Transverse colon (tissue), 4 donors: Measurements from ENCODE around the gene SH2D4B. TPM values are rescaled to one million over a fixed set of nuclear protein-coding genes. Genes with fewer than 3 reads are reported as not detected.

ENCODE experiments used
- DNase-seq: peaks from one replicate; pipeline ENCODE4 v3.0.0-alpha.2; 2019
- H3K27ac ChIP-seq, 4 donors: fragments of 200-600 bp; sonication (generic); 2 replicates each; pipeline ENCODE4 v1.5.1; 2016 to 2018; ENCODE audit warnings: inconsistent platforms in 4 of 4
- H3K27me3 ChIP-seq: fragments of 200-600 bp; sonication (generic); 2 replicates; pipeline ENCODE4 v1.5.1; 2017; ENCODE audit warnings: inconsistent platforms
- H3K36me3 ChIP-seq, 4 donors: fragments of 200-600 bp; sonication (generic); 2 replicates each; pipeline ENCODE4 v1.5.1; 2017 to 2019; ENCODE audit warnings: inconsistent platforms in 4 of 4
- H3K4me1 ChIP-seq, 4 donors: fragments of 200-600 bp; sonication (generic); 2 replicates each; pipeline ENCODE4 v1.5.1; 2017 to 2020; ENCODE audit warnings: inconsistent platforms in 4 of 4
- H3K4me3 ChIP-seq, 4 donors: fragments of 200-600 bp; sonication (generic); 1 replicate in 1 of 4; 2 replicates in 3 of 4; pipeline versions ENCODE4 v1.5.1 to v1.6.1; 2017 to 2019; ENCODE audit warnings: inconsistent platforms in 4 of 4
- H3K9me3 ChIP-seq, 2 donors: fragments of 200-600 bp; sonication (generic); 2 replicates each; pipeline ENCODE4 v1.5.1; 2017 to 2019; ENCODE audit warnings: inconsistent platforms in 2 of 2
- CTCF ChIP-seq, 5 experiments: fragments of 200-600 bp in 3 of 5; fragments of 450-650 bp in 2 of 5; sonication (generic) in 3 of 5; IDR thresholded peaks; 1 replicate in 2 of 5; 2 replicates in 3 of 5; pipeline ENCODE4 v1.5.1; 2016 to 2017; ENCODE audit warnings: antibody characterized with exemption in 5 of 5, inconsistent platforms in 3 of 5, mild to moderate bottlenecking in 2 of 5, moderate library complexity in 1 of 5
- EP300 ChIP-seq: sonication (generic); formaldehyde crosslinking; IDR thresholded peaks from one replicate; pipeline ENCODE4 v1.6.1; 2017; ENCODE audit warnings: antibody characterized with exemption, low read depth
- POLR2A ChIP-seq: fragments of 450-650 bp; IDR thresholded peaks from one replicate; pipeline ENCODE4 v1.6.1; 2016; ENCODE audit warnings: antibody characterized with exemption, mild to moderate bottlenecking, moderate library complexity
- POLR2AphosphoS5 ChIP-seq, 3 donors: sonication (generic); formaldehyde crosslinking; IDR thresholded peaks; one replicate each; pipeline ENCODE4 v1.6.1; 2016; ENCODE audit warnings: antibody characterized with exemption in 3 of 3
- WGBS, 2 donors: methylation state at CpG; one replicate each; pipeline ENCODE4 v1.1.5; 2018; ENCODE audit warnings: low coverage in 1 of 2; 5-methylcytosine and 5-hydroxymethylcytosine counted together
- in situ Hi-C, 4 donors: fragments of 200-750 bp; cut with MboI; loops; one replicate each; pipeline versions ENCODE4 v1.15.0 to v1.15.1; 2017; ENCODE audit warnings: low sequenced_read_pairs in 3 of 4, low pct_ligation_motif_present in 1 of 4, low pct_unique_long_range_greater_than_20kb in 1 of 4
- intact Hi-C: fragments of 100-400 bp; cut with DNase I; formaldehyde crosslinking; loops from one replicate; pipeline ENCODE4 v1.15.1; 2023; ENCODE audit warnings: low total_unique reads
- total RNA-seq, 4 donors: library from RNA; depleted of rRNA; stranded (reverse); fragments of >200 nt; gene quantifications; one replicate each; pipeline ENCODE4 v1.1.0, GENCODE V29; 2016

The SH2D4B gene
- total RNA-seq, 4 donors from 2014 or later, result 0.32 TPM; not detected in 3

- in situ Hi-C loops, result loop anchor here in 1 of 4 donors (25.0 kb wide), 1 partner anchor 497 kb away; no protein-coding TSS in a partner anchor
- DNase-seq, result no peak
- Histone ChIP-seq H3K36me3 (no peaks in the 10 kb centered on the region), H3K27me3 (no peaks in the 10 kb centered on the region), H3K9me3 (no peaks in the 10 kb centered on the region), H3K27ac (no peak overlapping the region), H3K4me1 (peaks cover 0 to 20% (median 3%) of the 10 kb centered on the region in 4 donors), H3K4me3 (no peak overlapping the region)
- intact Hi-C loops, result no loop called here
- TF ChIP-seq POLR2AphosphoS5 (IDR thresholded peaks at IDR 0.05) (no peak), POLR2A (no peak), CTCF (IDR thresholded peaks at IDR 0.05) (no peak), EP300 (no peak)
Measured at GRCh38 chr10:80690434-80690833, 152.7 kb downstream of the SH2D4B start.

- intact Hi-C loops (no loop called here), in situ Hi-C loops (loop anchor here in 1 of 4 donors (25.0 kb wide), 1 partner anchor 496 kb away; no protein-coding TSS in a partner anchor)
- H3K4me1 ChIP-seq, result peaks cover 0 to 9% (median 0%) of the 10 kb centered on the region in 4 donors
- no peak for DNase-seq
- H3K36me3 ChIP-seq, result no peaks in the 10 kb centered on the region
- H3K27me3 ChIP-seq, result no peaks in the 10 kb centered on the region
- no peak overlapping the region for H3K27ac ChIP-seq
- no peaks in the 10 kb centered on the region for H3K9me3 ChIP-seq
- no peak for TF ChIP-seq CTCF (IDR thresholded peaks at IDR 0.05)
- no peak for TF ChIP-seq EP300
- TF ChIP-seq POLR2A, result no peak
- TF ChIP-seq POLR2AphosphoS5 (IDR thresholded peaks at IDR 0.05), result no peak
- H3K4me3 ChIP-seq, result no peak overlapping the region
Measured at GRCh38 chr10:80691441-80691840, 153.7 kb downstream of the SH2D4B start.

- TF ChIP-seq POLR2A, result no peak
- no peak for DNase-seq
- Histone ChIP-seq H3K27ac (no peak overlapping the region), H3K27me3 (no peaks in the 10 kb centered on the region), H3K36me3 (no peaks in the 10 kb centered on the region), H3K9me3 (no peaks in the 10 kb centered on the region), H3K4me3 (no peak overlapping the region), H3K4me1 (peaks cover 0 to 10% (median 0%) of the 10 kb centered on the region in 4 donors)
- WGBS, 2 donors, result 82% methylated on average over 3 of the region's 3 CpGs; no CpG with 5 or more reads in 1 of the 2 donors
- intact Hi-C loops, result no loop called here
- in situ Hi-C loops, result loop anchor here in 1 of 4 donors (25.0 kb wide), 1 partner anchor 494 kb away; no protein-coding TSS in a partner anchor
Measured at GRCh38 chr10:80693565-80693964, 155.9 kb downstream of the SH2D4B start.

- DNase-seq, result no peak
- 89% methylated on average over 5 of the region's 5 CpGs; no CpG with 5 or more reads in 1 of the 2 donors for WGBS, 2 donors
- in situ Hi-C loops (loop anchor here in 1 of 4 donors (25.0 kb wide), 1 partner anchor 492 kb away; no protein-coding TSS in a partner anchor), intact Hi-C loops (no loop called here)
- H3K27me3 ChIP-seq, result no peaks in the 10 kb centered on the region
- no peak overlapping the region for H3K4me3 ChIP-seq
- H3K27ac ChIP-seq, result no peak overlapping the region
- no peak for TF ChIP-seq POLR2A
- no peak for TF ChIP-seq EP300
- no peak for TF ChIP-seq POLR2AphosphoS5 (IDR thresholded peaks at IDR 0.05)
- no peak for TF ChIP-seq CTCF (IDR thresholded peaks at IDR 0.05)
- no peaks in the 10 kb centered on the region for H3K36me3 ChIP-seq
- no peaks in the 10 kb centered on the region for H3K9me3 ChIP-seq
- H3K4me1 ChIP-seq, result peaks cover 0 to 17% (median 0%) of the 10 kb centered on the region in 4 donors
Measured at GRCh38 chr10:80694930-80695329, 157.2 kb downstream of the SH2D4B start.

Other genes with a start within 250 kb of the SH2D4B start
- gene MAT1A, start 248.2 kb upstream of the SH2D4B start, total RNA-seq, result 1 to 10 TPM in 1 of 4 donors, under 1 TPM in 1, not detected in 2; 0.14 to 1.5 TPM
- not detected for gene DYDC1, start 181.1 kb upstream of the SH2D4B start, total RNA-seq
- gene DYDC2, start 181.1 kb upstream of the SH2D4B start, total RNA-seq, result not detected
- gene PRXL2A, start 129.4 kb upstream of the SH2D4B start, total RNA-seq, result 10 to 100 TPM; 21.7 to 64.6 (median 38.7) TPM
- gene TSPAN14, start 83.6 kb upstream of the SH2D4B start, total RNA-seq, result 10 to 100 TPM; 18.9 to 72.9 (median 55.8) TPM